Astrocyte (in vitro differentiated cells and primary cell): ENCODE results near the gene KLHDC8B.

Source experiments
- CTCF ChIP-seq: IDR thresholded peaks from 2 replicates; pipeline ENCODE4 v1.5.1; 2011; ENCODE audit warnings: low read depth, mild to moderate bottlenecking, inconsistent platforms, low read length, moderate library complexity; ENCODE audit not compliant: insufficient read depth
- EZH2 ChIP-seq: IDR thresholded peaks from 2 replicates; pipeline ENCODE4 v1.6.1; 2012; ENCODE audit warnings: mild to moderate bottlenecking, low read length, inconsistent platforms; ENCODE audit not compliant: insufficient read depth

- TF ChIP-seq CTCF (no peak), EZH2 (no peak)
Measured at GRCh38 chr3:49198161-49198560, 26.8 kb downstream of the KLHDC8B start.
